ENCODE data around the gene KRT83. TPM values are rescaled to one million over a fixed set of nuclear protein-coding genes. Genes with fewer than 3 reads are reported as not detected.

KRT83 gene
- not detected for total RNA-seq

GRCh38 chr12:52320784-52321400 lies at the start of gene KRT83:
Gene KRT83 (minus strand): TSS chr12:52321398. CDS start chr12:52321335, 63 bp downstream.
- H3K36me3 ChIP-seq = no peaks in the 10 kb centered on the region
- TF ChIP-seq CTCF (IDR thresholded peaks at IDR 0.05) = no peak
- TF ChIP-seq POLR2A (IDR thresholded peaks at IDR 0.05) = no peak
- no peak for TF ChIP-seq EP300 (IDR thresholded peaks at IDR 0.05)
- no peak for DNase-seq (ENCODE audit: low spot score in 2 of 2)
- 65% methylated on average over 33 to 34 of the region's 35 CpGs for WGBS, 2 donors
- no peaks in the 10 kb centered on the region for H3K9me3 ChIP-seq
- no peaks in the 10 kb centered on the region for H3K4me1 ChIP-seq
- no peak within 1 kb of the TSS for H3K27ac ChIP-seq
- no peak within 1 kb of the TSS for H3K4me3 ChIP-seq
- peaks cover 0 to 29% of the 10 kb centered on the region in 2 donors for H3K27me3 ChIP-seq

- Histone ChIP-seq H3K4me1 (peaks cover 0 to 30% (median 10%) of the 10 kb centered on the region in 4 donors), H3K4me3 (no peak overlapping the region), H3K27ac (no peak overlapping the region), H3K27me3 (peaks cover 0 to 3% of the 10 kb centered on the region in 2 donors), H3K9me3 (no peaks in the 10 kb centered on the region), H3K36me3 (no peaks in the 10 kb centered on the region)
- no peak for DNase-seq (ENCODE audit: low spot score in 2 of 2)
- whole genome bisulfite sequencing, 2 donors = 85 to 88% methylated on average over 6 of the region's 6 CpGs
- no peak for TF ChIP-seq CTCF (IDR thresholded peaks at IDR 0.05)
- no peak for TF ChIP-seq POLR2A (IDR thresholded peaks at IDR 0.05)
- TF ChIP-seq EP300 (IDR thresholded peaks at IDR 0.05) = no peak
Measured at GRCh38 chr12:52369809-52370208, 48.6 kb upstream of the KRT83 start.

GRCh38 chr12:52369211-52369610 lies 48.0 kb upstream of the KRT83 start:
- no peak for DNase-seq (ENCODE audit: low spot score in 2 of 2)
- WGBS, 2 donors = 64 to 78% methylated on average over 3 of the region's 3 CpGs
- Histone ChIP-seq H3K4me1 (peaks cover 0 to 30% (median 10%) of the 10 kb centered on the region in 4 donors), H3K27ac (no peak overlapping the region), H3K36me3 (no peaks in the 10 kb centered on the region), H3K4me3 (no peak overlapping the region), H3K27me3 (peaks cover 0 to 3% of the 10 kb centered on the region in 2 donors), H3K9me3 (no peaks in the 10 kb centered on the region)
- TF ChIP-seq POLR2A (IDR thresholded peaks at IDR 0.05) (no peak), CTCF (IDR thresholded peaks at IDR 0.05) (no peak), EP300 (IDR thresholded peaks at IDR 0.05) (no peak)

- Histone ChIP-seq H3K4me3 (no peak overlapping the region), H3K4me1 (peaks cover 0 to 30% (median 10%) of the 10 kb centered on the region in 4 donors), H3K9me3 (no peaks in the 10 kb centered on the region), H3K27ac (no peak overlapping the region), H3K27me3 (peaks cover 0 to 3% of the 10 kb centered on the region in 2 donors), H3K36me3 (no peaks in the 10 kb centered on the region)
- no peak for TF ChIP-seq POLR2A (IDR thresholded peaks at IDR 0.05)
- no peak for TF ChIP-seq CTCF (IDR thresholded peaks at IDR 0.05)
- no peak for TF ChIP-seq EP300 (IDR thresholded peaks at IDR 0.05)
- WGBS, 2 donors = 62 to 63% methylated on average over 3 of the region's 3 CpGs
- no peak for DNase-seq (ENCODE audit: low spot score in 2 of 2)
Measured at GRCh38 chr12:52368508-52368907, 47.3 kb upstream of the KRT83 start.

- TF ChIP-seq EP300 (IDR thresholded peaks at IDR 0.05) (no peak), POLR2A (IDR thresholded peaks at IDR 0.05) (no peak), CTCF (IDR thresholded peaks at IDR 0.05) (no peak)
- no peaks in the 10 kb centered on the region for H3K36me3 ChIP-seq
- WGBS, 2 donors = 72 to 85% methylated on average over 3 to 6 of the region's 6 CpGs
Measured at GRCh38 chr12:52367876-52368275, 46.7 kb upstream of the KRT83 start.

More at GRCh38 chr12:52367876-52368275, 46.7 kb upstream of the KRT83 start:
- no peak for DNase-seq (ENCODE audit: low spot score in 2 of 2)
- Histone ChIP-seq H3K4me3 (no peak overlapping the region), H3K4me1 (peaks cover 0 to 29% (median 10%) of the 10 kb centered on the region in 4 donors), H3K27me3 (peaks cover 0 to 3% of the 10 kb centered on the region in 2 donors), H3K27ac (no peak overlapping the region), H3K9me3 (no peaks in the 10 kb centered on the region)

Data from tibial nerve (tissue), 4 donors.